NCI-H1694 (cell line): ENCODE results near the gene SFPQ.
"Not testable (repeated sequence)": the region's sequence is repeated elsewhere in the genome, so short reads cannot be mapped to it uniquely, and the experiment has no call there.

ENCODE experiments used
- DNase-seq: peaks from one replicate; lab custom pipeline; 2025; lab: John Stamatoyannopoulos, UW

Gene SFPQ

GRCh38 chr1:35186239-35186638, 6.7 kb downstream of the SFPQ start:
- no peak for DNase-seq

- DNase-seq = no peak
Measured at GRCh38 chr1:35185200-35185599, 7.7 kb downstream of the SFPQ start.

GRCh38 chr1:35184495-35185199, 8.3 kb downstream of the SFPQ start:
- DNase-seq = no peak

GRCh38 chr1:35181790-35182455, 11.0 kb downstream of the SFPQ start:
- no peak for DNase-seq

GRCh38 chr1:35180776-35181374, 12.1 kb downstream of the SFPQ start:
- no peak for DNase-seq

- no peak for DNase-seq
Measured at GRCh38 chr1:35179908-35180307, 13.0 kb downstream of the SFPQ start.

- no peak for DNase-seq
Measured at GRCh38 chr1:35178874-35179380, 14.0 kb downstream of the SFPQ start.

GRCh38 chr1:35178295-35178695, 14.7 kb downstream of the SFPQ start:
- DNase-seq = no peak

- DNase-seq = no peak
Measured at GRCh38 chr1:35177237-35177786, 15.6 kb downstream of the SFPQ start.

- DNase-seq = no peak
Measured at GRCh38 chr1:35175602-35176001, 17.3 kb downstream of the SFPQ start.

GRCh38 chr1:35175098-35175576, 17.8 kb downstream of the SFPQ start:
- DNase-seq = no peak

GRCh38 chr1:35173909-35174540, 18.9 kb downstream of the SFPQ start:
- DNase-seq = no peak

- no peak for DNase-seq
Measured at GRCh38 chr1:35173491-35173890, 19.5 kb downstream of the SFPQ start.

GRCh38 chr1:35172022-35172421, 20.9 kb downstream of the SFPQ start:
- no peak for DNase-seq

- DNase-seq = no peak
Measured at GRCh38 chr1:35171579-35171978, 21.4 kb downstream of the SFPQ start.

GRCh38 chr1:35164893-35165292, 28.1 kb downstream of the SFPQ start:
- no peak for DNase-seq

- DNase-seq = no peak
Measured at GRCh38 chr1:35151220-35151619, 41.7 kb downstream of the SFPQ start.

- DNase-seq = not testable (repeated sequence)
Measured at GRCh38 chr1:35145892-35146549, 46.9 kb downstream of the SFPQ start.

GRCh38 chr1:35143737-35144508, 49.0 kb downstream of the SFPQ start:
- DNase-seq = no peak

GRCh38 chr1:35142728-35143127, 50.2 kb downstream of the SFPQ start:
- DNase-seq = not testable (repeated sequence)

GRCh38 chr1:35142294-35142693, 50.7 kb downstream of the SFPQ start:
- DNase-seq = not testable (repeated sequence)
